HS-27A (cell line): ENCODE measurements around the gene SMIM32.

Experiments
- DNase-seq: peaks from one replicate; pipeline ENCODE4 v3.0.0-alpha.2; 2012; ENCODE audit warnings: low read depth, missing footprints

SMIM32 gene

DNA sequence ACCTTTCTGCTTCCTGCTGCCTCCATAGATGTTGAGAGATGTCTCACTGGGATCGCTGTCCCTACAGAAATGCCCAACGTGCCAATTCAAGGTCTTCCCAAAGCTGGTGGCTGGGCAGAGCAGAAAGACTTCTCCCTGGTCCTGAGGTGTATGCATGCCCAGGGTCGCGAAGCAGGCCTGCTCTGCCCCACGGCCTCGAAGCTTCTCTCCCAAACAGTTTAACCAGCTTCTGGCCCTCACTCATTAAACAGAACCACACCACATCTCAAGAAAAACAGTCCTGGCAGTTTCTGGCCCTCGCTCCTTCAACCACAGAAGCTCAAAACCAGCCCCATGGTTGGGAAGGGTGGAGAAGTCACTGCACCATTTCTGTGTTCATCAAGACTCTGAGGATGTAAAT, 14.7 kb upstream of the SMIM32 start:
- no peak for DNase-seq

DNA sequence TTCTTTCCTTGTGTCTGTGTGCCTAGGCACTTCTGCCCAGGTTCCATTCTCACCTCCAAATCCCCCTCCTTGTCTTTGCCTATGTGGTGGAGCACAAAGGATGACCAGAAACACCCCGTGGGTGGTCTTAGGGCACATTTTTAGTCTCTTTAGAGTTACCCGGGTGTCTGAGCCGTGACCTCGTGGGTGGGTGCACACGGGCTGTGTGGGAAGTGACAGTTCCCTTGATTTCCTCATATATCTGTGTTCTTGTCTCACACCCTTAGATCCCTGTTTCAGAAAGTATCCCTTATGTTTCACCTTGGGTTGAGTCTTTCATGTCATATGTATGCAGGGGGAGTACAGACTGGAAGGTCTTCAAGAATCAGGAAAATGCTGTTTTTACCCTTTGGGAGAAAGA, 13.4 kb upstream of the SMIM32 start:
- no peak for DNase-seq

DNA sequence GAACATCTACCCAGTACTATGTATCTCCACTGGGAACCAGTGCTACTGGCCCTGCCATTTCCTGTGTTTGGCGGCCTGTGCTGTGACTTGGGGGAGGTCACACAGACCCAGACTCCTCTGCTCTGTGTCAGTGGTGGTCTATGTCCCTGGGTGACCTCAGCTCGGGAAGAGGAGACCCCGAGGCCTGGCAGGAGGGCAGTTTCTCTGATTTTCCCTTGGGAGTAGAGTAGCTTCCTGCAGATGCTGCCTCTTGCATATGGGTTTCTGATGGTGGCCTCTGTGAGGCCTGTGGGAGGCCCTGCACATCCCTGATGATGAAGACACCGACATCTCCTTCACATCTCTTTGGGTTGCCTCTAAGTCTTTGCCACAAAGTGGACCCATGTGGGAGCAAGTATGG, 13.0 kb upstream of the SMIM32 start:
- no peak for DNase-seq

DNA sequence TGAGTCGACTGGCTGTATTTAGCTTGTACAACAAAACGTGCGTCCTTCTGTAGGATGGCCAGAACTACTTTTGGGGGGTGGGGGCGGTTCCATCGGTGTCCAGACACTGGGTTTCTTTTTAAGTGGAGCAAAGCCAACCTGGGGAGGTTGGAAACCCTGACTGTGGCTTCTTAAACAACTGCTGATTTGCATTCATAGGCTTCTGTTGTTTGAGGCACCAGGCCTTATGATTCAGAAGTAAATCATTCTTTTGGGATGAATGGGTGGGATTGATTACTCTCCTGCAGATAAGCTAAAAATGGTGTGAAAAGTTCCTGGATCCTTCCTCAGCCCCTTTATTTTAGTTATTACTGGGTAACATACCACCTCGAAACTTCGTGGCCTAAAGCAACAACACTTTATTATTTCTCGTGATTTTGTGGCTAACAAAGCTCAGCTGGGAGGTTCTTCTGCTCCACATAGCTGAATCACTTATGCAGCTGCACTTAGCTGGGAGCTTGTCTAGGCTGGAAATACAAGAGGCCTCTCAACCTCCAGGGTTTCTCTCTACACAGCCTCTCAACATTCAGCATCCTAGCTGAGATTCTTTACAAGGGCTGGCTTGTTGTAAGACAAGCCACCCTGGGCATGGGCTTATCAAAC, 12.2 kb upstream of the SMIM32 start:
- no peak for DNase-seq

DNA sequence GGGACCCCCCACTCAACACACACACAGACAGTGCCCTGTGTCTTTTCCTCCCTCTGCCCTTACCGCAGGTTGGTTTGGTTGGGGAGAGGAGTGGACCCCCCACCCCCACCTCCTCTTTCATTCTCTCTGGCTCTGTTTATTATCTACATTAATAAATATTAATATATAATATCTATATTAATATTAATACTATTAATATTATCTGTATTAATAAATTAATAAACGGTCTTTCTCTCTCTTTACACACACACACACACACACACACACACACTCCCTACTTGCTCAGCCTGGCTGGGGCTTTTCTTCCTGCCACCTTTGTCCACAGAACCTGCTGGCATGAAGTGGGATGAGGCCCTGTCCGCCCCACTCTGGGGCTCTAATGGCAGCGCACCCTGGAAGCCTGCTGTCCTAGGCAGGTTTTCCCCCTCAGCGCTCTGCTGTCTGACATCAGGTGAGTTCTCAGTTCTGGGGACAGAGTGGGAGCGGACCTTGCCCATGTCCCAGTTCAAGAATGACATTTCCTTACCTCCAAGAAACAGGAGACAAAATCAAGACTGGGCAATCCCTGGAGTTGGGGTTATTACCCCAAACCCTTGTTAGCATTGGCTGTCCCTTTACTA, 10.5 kb upstream of the SMIM32 start:
- DNase-seq: no peak

DNA sequence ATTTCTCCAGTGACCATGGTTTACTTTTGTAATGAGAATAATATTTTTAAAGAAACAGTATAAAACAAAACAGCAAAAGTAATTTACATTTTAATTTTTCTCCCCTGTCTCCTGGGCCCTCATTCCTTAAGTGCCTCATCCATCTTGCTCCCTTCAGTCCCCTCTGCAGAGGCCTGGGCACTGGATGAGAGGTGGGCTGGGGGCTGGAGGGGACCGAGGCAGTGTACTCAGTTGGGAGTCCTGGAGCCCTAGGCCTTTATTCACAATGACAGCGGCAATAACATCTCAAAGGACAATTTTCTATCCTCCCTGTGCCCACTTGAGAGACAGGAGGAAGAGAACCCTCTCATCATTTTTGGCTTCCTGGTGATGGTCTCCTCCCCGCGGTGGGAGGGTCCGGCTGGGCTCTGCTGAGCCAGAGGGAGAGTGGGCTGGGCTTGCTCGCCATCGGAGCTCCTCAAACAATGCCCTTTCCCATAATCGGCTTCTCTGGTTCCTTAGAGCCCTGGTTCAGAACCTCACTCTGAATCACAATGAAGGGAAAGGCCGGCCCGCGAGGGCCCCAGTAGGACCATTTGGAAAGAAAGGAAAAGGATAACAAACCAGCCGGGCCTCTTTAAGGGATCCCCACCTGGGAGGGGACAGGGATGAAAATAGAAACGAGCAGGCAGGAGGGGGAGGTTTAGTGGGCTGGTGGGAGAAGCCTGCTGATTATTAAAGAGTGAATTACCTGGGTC, 9.7 kb upstream of the SMIM32 start:
- no peak for DNase-seq

DNA sequence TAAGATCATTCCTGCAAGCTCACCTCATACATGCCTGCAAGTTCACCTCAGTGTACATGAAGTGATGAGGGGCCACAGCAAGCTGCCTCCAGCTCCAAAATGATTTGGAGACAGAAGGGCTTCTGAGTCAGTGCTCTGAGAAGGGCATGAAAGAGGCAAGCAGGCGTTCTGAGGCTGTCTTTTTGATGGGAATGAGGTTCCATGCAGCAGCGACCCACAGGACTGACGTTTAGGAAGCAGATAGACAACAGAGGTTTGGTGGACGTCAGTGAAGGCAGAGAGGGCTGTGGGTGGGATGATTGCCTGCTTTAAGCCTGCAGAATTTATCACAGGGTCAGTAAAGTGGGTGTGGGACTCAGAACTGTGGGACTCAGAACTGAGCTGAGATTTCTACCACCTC, 8.9 kb upstream of the SMIM32 start:
- DNase-seq: no peak

DNA sequence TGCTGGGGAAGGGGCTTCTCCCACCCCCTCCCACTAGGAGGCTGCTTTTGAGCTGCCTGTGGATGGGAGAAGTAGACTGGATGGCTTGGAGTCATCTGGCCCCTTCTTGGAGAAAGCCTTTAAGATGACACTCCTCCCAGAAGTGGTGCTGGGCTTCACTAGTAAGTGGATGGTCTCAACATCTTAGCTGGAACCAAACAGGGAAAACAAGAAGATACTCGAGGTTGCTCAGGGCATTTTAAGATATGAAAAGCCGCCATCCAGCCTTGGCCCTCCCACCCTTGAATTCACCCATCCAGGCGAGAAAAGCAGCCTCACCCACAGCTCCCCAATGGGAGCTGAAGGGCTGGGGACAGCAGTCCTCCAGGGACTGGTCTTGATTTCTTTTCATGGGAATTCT, 7.8 kb upstream of the SMIM32 start:
- DNase-seq: no peak

DNA sequence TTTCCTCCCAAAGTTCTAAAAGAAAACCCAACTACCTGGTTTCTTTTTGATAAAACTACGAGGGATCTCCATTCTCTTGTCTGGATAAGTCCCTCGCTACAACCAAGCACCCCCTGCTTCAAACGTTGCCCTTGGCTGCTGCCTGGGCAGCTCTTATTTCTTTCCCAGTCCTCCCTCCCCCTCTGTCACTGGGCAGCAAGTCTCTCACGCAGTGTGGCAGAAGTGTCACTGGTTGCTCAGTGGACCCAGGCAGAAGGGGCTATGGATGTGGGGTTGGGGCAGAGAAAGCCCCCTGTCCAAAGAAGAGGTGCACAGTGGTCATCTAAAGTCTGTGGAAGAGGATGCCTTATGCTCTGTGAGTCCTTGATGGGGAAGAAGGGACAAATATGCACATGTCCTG, 7.2 kb upstream of the SMIM32 start:
- no peak for DNase-seq

DNA sequence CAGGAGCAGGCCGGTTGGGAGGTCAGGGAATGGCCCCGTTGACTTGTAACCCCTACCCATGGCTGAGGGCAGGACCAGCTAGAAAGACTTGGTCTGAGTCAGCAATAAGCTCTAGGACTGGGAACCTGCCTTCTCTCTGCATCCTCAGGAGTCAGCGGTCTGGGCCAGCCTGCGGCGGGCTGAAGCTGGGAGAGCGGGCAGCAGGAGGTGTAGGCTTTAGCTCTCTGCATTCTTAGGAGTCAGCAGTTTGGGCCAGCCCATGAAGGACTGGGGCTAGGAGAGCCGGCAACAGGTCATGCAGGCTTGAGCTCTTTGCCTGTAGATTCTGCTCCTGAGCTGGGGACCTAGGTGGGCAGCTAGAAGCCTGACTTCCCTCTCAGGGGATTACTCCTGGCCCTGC, 6.4 kb upstream of the SMIM32 start:
- no peak for DNase-seq

DNA sequence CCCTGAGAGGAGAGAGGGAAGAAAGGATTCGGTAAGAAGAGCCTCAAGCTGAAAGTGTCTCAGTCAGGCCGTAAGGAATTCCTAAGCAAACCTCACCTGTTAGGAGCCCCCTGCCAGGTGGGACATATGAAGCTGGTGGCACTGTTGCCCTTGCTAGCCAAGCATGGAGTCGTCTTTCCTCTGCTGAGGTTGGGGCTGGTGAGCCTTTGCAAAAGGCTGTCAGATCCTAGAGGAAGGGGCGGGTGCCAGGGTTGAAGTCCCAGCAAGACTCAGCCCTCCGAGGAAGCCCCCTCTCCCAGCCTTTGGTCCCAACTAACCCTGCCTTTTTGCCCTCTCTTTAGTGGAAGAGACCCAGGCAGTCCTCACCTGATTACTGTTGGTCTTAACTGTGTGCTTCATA, 5.5 kb upstream of the SMIM32 start:
- no peak for DNase-seq

DNA sequence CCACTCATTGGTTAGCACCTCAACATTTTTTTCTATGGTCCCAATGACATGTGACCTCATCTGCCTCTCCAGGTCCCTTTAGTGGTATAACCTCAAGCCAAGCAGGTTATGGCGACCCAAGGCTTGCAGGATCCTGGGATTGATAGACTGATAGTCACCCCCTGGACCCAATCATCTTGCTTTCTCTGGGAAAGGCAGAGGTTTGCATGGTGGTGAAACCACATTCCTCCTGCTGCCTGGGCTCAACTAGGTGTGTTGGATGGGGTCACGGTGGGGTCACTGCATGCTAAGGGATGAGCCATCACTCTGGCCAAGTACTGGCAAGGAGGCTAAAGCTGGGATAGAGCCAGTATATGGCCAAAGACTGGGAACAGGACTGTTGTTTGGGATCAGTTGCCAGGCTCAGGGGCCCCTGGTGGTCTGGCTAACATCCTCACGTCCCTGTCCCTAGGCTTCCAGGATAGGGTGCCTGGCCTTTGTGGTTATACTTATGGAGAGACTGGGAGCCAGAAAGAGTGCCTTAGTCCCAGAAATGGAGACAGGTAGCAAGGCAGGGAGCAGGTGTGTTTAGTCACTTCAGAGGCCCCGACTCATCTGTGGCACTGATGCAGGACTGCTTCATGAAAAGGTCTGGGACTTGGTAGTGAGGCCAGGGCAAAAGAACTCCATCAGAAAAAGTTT, 4.6 kb upstream of the SMIM32 start:
- DNase-seq: no peak

DNA sequence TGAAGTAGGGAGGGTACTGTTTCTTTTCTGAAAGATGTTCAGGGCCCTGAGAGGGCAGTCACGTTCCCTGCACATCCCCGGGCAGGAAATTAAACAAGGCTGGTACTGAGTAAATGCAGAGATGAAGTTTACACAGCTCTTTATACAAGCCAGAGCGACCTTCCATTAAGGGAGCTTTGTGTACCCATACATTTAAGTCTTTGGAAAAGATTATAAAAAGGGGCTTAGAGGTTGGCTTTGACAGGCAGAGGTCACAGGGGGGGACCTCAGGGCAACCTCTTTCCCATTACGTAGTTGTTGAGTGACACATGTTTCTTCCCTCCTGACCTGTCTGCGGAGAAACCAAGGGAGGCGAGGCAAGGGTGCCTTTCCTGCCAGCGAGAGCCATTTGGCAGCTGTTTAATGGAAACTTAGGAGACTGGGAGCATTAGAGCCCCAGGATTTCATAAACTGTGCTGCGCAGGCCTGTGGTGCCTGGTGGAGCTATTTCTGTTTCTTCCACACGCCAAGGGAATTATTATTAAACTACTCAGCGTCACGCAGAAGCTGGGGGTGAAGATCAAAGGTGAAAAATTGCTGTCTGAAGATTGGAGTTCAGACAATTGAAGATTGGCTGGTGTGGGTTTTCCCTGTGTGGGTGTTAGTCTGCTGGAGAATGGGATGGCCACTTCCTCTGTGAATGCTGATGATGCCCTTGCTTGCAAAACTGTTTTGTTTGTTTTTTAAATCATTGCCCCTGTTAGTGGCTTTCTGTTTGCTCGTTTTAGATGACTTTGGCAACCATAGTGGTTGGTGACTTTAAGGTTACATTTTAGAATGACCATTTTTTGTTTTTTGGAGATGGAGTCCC, 3.2 kb upstream of the SMIM32 start:
- DNase-seq: no peak

DNA sequence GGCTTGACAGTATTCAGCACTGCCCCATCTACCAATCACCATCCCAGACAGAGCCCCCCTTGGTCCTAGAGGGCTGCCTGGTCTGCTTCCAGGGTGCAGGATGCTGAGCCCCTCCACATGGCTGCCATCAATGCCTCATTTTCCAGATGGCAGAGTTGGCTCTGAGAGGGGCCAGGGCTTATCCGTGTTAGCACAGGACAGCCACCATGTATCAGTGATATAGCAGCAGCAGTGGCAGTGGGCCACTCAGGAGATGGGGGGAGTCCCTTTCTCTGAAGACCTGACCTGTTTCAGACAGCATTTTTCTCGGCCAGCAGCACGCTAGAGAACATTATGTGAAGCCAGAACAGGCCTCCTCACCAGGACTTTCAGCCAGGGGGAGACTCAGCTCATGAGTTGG, 1.6 kb upstream of the SMIM32 start:
- no peak for DNase-seq

DNA sequence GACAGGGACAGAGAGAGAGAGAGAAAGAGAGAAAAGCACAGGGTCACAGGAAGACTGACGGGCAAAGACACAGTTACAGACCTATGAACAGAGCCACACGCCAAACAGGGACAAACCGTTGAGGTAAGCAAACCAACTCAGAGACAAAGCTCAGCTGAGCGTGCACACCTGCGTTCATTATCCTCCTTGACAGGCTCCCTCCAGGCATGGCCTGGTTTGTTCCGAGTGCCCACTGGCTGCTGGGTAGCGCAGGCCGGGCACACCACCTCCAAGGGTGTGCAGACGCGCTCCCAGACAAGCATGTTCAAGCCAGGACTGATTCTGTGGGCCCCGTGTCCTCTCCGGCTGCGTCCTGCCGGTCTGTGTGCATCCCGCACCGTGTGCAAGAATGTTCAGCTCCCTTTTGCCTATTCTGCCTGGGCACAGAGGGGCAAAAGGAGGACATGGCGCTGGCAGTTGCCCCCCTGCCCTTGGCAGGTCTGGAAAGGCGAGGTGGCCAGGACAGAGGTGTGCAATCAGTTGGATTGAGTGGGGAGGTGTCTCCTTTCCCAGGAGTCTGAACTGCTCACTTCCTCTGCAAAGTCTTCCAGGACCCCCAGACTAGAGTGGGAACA, 467 bp upstream of the SMIM32 start:
- no peak for DNase-seq

DNA sequence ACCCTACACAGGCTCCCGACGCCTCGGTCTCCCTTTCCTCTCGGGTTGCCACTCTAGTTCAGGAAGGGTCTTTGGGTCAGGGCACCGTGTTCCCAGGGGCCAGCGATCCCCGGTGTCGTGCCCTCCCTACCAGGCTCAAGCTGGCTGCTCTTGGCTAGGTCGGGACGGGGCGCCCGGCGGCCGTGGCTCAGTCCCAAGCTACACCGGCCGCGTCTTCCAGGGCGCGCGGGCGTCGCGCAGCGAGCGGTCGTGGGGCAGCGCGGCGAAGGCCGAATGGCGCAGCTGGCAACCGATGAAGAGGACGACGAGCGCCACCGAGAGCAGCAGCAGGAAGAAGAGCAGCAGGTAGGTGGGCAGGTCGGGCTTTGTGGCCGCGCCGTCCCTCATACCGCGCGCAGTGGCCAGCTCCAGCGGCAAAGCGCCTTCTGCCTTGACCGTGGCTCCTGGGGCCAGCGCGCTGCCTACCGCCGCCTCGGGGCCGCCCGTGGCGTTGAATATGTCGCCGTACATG, 892 bp downstream of the SMIM32 start:
- no peak for DNase-seq

DNA sequence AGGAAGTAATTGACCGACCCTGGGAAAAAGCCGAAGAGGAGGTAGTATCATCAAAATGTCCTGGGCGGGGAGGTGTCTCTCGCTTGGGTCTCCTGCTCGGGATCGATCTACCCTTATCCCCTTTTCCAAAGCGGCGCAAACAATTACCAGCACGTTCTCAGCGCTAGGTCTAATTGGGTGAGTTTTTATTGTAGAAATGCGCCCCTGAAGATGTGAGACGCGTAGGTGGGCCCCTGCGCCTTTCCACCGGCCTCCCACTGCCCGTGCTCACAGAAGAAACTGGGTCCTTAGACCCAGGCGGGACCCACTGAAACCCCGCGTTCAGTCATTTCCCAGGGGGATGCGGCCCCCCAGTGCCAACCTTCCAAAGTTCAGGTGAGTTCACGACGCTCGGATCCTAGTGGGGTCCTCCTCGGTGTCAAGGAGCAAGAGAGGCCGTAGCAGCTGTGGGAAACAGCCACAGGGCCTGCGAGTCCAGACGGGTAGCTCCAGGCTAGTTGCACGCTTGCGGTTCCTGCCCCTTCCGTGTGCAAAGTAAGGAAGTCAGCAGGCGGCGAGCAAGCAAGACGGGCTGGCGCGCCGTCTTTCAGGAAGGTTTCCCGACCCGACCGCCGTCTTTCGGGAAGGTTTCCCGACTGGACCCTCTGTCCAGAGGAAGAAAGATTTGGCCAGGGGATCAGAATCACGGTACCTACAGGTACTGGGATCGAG, 1.5 kb downstream of the SMIM32 start:
- no peak for DNase-seq

DNA sequence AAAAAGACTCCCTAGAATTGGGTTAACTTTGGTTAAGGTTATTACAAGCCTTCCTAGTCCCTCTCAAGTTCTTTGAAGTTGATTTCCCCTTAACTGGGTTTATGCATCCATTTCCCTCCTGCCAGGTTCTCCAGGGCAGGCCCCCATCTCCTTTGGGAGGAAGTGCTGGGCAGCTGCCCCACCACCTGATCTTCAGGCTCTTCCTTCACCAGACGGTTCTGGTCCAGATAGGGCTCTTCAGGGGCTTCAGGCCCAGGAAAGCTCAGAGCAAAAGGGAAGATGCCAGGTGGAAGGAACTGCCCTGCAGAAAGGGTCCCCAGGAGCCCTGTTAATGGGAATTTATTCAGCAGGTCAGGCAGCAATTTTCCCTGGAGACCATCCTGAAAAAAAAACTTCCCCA, 2.1 kb downstream of the SMIM32 start:
- DNase-seq: no peak

DNA sequence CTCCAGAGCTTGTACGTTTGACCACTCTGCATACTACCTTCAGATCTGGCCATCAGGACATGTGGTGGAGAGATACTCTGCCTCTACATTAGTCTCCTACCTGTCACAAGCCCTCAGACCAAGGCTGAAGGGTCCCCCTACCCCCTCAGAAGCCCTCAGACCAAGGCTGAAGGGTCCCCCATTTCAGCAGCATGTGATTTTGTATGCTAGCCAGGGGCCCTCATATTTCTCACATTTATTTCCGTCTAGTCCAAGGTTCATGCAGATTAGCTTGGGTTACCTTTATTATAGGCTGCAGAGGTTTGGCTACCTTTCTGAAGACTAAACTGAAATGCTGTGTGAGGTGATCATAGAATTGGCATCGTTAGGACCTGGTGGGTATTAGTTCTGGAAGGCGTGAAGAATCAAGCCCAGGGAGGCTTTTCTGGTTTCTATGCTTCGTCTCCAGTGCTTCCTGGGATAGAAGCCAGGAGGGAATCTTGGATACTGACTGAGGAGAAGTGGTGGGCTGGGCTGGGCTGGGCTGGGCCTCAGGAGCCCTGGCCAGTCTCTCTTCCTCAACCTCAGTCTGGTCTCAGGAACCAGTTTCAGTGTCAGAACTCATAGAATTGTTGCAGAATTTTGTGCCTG, 2.8 kb downstream of the SMIM32 start:
- no peak for DNase-seq

DNA sequence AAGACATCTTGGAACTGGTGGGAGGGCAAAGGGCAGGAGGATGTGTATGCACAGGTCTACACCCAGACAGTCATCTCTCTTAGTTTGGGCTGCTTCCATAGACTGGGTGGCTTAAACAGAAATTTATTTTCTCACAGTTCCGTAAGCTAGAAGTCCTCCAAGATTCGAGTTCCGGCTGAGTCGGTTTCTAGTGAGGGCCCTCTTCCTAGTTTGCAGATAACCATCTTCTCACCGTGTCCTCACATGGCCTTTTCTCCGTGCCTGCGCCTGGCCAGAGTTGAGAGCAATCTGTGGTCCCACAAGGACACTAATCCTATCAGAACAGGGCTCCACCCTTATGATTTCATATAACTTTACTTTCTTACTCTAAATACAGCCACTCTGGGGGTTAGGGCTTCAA, 4.1 kb downstream of the SMIM32 start:
- no peak for DNase-seq
